HL-60/S4 treated with retinoic acid at 250 ng/mL for 4 days and 3 days (cell line): ENCODE measurements around the gene FBXL17.
"Not testable (repeated sequence)": the region's sequence is repeated elsewhere in the genome, so short reads cannot be mapped to it uniquely, and the experiment has no call there.

Source experiments
- in situ Hi-C: fragments of 300-500 bp; cut with MboI; formaldehyde crosslinking; loops from 2 replicates; pipeline ENCODE4 v1.7.0; 2022; ENCODE audit warnings: low sequenced_read_pairs

FBXL17 gene

GRCh38 chr5:108171759-108172158 lies 210.1 kb downstream of the FBXL17 start:
- in situ Hi-C loops = no loop called here

- in situ Hi-C loops = no loop called here
Measured at GRCh38 chr5:108168915-108169314, 213.0 kb downstream of the FBXL17 start.

- in situ Hi-C loops = no loop called here
Measured at GRCh38 chr5:108167174-108167573, 214.7 kb downstream of the FBXL17 start.

DNA sequence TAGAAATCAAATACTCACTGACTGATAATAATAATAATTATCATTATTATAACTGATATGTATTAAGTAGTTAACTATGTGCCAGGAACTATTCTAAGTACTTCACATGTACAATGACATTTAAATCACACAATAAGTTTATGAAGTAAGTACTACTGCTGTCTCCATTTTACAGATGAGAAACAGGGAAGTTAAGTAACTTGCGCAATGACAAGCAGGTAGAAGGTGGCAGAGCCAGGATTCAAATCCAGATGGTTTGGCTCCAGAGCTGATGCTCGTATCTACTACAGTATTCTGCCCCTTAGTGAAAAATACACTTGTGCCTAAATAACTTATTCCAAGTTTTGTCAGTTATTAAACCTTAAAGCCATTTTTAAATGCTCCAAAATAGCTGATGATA lies 217.3 kb downstream of the FBXL17 start:
- in situ Hi-C loops = no loop called here

- in situ Hi-C loops = not testable (repeated sequence)
Measured at GRCh38 chr5:108152854-108153253, 229.0 kb downstream of the FBXL17 start.

GRCh38 chr5:108149369-108149768 lies 232.5 kb downstream of the FBXL17 start:
- in situ Hi-C loops = no loop called here

GRCh38 chr5:108148715-108149139 lies 233.2 kb downstream of the FBXL17 start:
- in situ Hi-C loops = no loop called here

GRCh38 chr5:108146222-108146621 lies 235.7 kb downstream of the FBXL17 start:
- in situ Hi-C loops = no loop called here

DNA sequence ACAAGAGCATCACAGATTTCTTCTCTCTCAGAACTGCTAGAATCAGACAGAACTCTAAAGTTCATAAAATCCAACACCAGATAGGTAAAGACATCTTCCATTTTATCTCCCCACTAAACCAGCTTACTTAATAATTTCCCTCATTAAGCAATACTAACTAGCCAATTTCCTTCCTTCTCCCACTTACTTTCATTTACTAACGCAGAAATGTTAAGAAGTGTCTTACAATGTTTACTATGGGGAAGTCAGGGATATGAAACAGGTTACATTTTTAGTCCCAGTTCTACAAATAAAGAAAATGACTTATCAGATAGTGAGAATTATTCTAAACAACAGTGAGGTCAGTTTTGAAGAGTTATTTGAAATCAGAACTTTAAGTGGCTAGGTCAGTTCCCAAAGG lies 236.5 kb downstream of the FBXL17 start:
- in situ Hi-C loops = no loop called here

DNA sequence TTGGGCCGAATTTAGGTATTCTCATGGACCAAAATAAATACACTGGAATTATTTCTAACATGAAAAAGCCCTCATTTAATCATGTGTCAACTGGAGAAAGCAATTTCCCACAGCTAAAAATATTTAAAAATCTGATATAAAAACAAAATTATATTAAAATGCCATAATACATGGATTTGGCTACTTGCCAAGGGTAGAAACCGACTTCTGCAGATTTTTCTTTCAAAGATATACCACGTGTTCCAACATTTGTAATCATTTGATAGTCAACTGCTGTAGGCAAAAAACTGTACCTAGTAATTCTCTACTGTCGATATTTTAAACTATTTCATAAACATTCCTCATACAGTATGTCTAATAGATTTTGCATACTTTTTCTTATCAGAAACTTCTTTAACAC lies 237.6 kb downstream of the FBXL17 start:
- in situ Hi-C loops = no loop called here

DNA sequence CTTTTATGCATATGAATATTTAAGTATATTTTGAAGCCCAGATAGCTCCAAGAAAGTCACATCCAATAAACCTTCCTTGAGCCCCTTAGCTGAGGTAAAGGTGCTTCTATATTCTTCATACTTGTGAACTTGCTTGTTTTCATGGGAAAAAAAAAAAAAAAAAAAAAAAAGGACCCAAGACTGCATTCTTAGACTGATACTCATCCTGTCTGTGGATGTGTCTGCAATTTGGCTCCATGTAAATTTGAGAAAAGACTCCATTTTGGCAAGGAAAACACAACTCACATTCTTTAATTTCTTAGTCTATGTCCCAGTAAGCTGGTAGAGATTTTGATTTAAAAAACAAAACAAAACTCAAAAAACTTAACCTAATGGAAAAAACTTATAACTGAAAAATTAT lies 238.3 kb downstream of the FBXL17 start:
- in situ Hi-C loops = no loop called here

DNA sequence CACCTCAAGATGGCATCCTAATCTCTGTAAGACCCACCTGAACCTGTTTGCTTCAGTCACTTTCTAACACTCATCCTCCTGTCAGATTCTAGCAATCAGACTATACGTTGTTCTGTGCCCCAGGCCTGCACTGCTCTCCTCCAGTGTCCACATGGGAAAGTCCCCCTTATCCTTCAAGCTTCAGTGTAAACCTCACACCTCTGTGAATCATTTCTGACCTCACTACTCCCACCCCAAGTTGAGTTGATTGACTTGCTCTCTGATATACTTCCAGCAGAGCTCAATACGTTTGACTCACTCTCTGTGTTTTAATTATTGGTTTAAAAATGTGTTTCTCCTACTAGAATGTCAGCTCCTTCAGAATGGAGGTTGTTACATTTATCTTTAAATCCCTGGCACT lies 240.2 kb downstream of the FBXL17 start:
- in situ Hi-C loops = no loop called here

DNA sequence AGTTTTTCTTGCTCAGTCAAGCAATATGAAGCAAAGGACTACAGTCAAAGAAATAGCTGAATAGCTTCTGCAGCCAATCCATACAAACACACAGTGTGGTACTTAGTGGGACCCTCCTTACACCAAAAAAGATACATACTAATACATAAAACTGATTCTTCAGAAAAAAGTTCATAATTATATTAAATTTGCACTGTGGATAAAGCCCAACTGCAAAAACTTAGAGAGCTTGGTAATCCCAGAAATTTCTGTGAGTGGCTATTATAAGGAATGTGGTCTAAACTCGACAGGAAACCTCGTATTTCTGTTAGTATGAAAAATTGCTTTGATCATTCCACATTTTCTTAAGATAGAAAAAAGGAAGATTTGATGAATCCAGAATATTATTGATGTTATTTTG lies 245.4 kb downstream of the FBXL17 start:
- in situ Hi-C loops = no loop called here

DNA sequence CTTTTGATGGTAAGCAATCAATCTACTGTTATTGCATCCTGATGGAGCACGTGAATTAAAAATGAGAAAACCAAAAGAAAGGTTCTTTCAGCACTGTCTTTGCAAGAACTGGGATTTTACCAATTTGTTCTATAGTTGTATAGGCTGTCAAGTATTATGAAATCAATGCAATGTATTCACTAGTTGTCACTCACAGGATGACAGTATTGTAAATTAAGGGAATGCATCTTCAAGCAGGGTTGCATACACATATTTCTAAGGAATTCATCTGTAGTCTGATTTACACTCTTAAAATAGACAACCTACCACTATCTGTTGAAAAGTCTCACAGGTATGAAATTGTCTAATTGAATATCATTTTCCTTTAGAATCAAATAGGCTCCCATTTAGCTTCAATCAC lies 252.8 kb downstream of the FBXL17 start:
- in situ Hi-C loops = no loop called here

DNA sequence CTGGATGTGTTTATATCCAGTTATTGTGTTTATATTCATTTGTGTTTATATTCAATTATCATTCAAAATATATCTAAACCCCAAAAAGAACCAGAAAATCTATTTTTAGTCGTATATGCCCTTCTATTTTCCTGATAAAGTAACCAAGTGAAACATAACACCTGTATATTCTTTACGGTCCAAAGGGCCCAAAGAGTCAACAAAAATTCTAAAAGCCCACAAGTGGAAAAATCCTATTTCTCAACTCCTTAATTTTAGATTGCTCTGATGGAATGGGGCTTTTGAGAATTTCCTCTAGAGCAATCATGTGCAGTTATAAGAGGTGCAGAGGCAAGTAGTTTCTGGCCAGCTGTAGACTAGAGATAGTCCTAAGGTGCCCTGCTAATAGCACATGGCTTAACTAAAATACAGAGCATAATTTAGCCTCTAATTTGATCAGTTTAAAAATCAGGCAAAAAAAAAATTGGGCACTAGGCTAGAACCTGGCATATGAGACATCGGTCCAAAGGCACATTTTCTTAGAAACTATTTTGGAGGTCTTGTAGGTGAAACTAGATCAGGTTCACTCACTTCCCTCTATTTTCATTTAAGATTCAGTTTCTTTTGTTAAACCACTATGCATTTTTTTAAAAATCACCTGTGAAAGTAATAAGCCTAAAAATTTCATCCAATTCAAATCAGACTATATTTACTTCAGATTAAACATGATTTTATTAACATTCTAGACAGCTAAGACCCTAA lies 256.0 kb downstream of the FBXL17 start:
- in situ Hi-C loops = no loop called here

DNA sequence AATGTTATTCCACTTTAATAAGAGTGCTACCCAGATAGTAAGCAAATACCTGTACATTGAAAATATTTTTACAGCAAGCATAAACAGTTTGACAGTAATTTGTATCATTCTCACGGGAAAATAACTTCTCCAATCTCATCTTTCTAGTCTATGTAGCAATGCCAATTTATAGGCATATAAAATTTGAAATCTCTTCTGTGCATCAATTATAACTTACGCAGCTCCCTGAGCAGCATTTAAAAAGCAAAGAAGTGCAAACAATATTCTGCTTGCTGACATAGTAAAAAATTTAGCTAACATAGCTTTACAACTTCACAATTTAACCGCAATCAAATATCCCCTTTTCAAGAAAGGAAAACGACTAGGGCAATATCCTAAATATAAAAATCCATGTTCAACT lies 257.3 kb downstream of the FBXL17 start:
- in situ Hi-C loops = no loop called here

- in situ Hi-C loops = no loop called here
Measured at GRCh38 chr5:108122702-108123101, 259.2 kb downstream of the FBXL17 start.

DNA sequence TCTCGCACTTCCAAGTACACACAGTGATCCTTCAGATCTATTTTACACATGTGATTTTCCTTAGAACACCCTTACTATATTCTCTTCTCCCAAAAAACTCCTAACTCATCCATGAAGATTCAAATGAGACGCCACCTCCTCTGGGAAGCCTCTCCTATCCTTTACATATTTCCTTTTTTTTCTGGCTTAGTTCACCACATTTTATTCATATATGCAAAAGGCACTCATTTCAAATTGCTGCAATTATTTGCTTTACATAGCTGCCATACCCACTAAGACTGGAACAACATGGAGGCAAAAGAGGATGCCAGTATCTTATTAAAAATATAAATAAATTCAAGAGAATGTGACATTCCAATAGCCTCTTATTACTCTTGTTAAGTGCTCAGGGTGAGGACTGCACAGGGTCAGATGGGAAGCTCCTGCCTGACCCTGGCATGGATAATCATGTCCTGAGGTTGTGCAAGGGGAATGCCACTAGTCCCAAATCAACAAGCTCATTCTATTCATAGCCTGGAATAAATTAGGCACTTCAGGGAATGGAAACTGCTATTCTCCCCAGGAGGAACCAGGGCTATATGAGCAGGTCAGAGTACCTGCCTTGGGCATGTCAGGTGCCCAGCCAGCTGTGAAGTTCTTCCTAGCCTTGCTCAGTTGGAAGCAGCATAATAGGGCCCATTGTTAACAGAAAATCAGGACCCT lies 262.9 kb downstream of the FBXL17 start:
- in situ Hi-C loops = no loop called here

DNA sequence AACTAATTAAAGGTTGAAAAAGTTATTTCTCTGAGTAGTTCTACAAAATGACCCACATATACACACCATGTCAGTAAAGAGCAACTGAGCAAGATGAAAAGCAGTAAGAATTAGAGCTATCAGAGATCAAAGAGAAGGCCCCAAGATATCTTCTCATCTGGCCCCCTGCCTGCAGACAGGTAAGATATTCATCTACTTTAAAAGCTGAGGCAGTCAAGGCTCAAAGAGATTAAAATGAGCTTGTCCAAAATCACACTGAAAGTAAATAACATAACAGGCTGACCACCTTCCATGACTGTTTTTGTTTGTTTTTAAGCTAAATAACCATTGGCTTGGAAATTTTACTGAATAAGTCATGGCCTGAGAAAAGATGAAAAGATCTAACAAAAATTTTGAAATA lies 266.2 kb downstream of the FBXL17 start:
- in situ Hi-C loops = no loop called here

DNA sequence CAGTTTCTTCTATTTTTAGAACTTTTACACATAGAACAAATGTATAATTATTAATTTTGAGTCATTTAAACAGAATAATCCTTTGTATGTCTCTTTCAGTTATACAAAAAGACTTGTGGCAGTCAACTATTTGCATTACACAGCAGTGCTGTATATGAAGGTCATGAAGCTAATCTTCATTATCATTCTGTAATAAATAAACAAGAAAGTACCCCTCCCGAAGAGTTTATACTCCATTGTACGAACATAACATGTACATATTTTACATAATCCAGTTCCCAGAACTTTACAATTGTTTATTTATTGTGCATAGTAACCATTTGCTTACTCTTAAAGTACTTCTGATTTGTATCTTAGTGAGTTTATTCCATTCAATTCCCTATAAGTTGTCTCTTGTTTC lies 267.9 kb downstream of the FBXL17 start:
- in situ Hi-C loops = no loop called here

- in situ Hi-C loops = no loop called here
Measured at GRCh38 chr5:108111736-108112135, 270.2 kb downstream of the FBXL17 start.

GRCh38 chr5:108109059-108109458 lies 272.8 kb downstream of the FBXL17 start:
- in situ Hi-C loops = no loop called here

- in situ Hi-C loops = no loop called here
Measured at GRCh38 chr5:108104448-108104847, 277.4 kb downstream of the FBXL17 start.
